CD4-positive, alpha-beta T cell treated with Interleukin-15 for 1 hour (primary cell): Measurements from ENCODE around the gene CERS3.
"Not testable (repeated sequence)": the region's sequence is repeated elsewhere in the genome, so short reads cannot be mapped to it uniquely, and the experiment has no call there.

Experiments used
- DNase-seq: peaks from one replicate; pipeline ENCODE4 v3.0.0-alpha.2; 2020

Gene CERS3

GRCh38 chr15:100463515-100463914, 65.2 kb downstream of the CERS3 start:
- DNase-seq = no peak

DNA sequence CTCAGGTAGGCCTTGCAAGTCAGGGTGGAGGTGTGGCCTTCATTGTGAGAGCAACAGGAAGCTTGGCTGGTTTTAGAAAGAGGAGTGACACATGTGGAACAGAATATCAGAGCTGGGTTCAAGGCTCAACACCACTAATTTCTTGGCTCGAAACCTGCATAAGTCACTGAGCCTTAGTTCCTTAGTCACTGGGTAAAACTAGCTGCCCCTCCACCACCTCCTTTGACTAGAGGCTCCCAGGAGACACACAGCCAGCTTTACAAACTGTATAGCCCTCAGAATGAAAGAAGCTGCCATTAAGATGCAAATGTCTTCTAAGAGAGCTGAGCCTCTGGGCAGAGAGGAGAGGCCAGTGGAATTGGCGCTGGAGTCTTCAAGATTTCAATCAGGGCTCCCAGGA, 67.7 kb downstream of the CERS3 start:
- DNase-seq = no peak

- DNase-seq = no peak
These were observed 71.5 kb downstream of the CERS3 start for GRCh38 chr15:100457201-100457600.

DNA sequence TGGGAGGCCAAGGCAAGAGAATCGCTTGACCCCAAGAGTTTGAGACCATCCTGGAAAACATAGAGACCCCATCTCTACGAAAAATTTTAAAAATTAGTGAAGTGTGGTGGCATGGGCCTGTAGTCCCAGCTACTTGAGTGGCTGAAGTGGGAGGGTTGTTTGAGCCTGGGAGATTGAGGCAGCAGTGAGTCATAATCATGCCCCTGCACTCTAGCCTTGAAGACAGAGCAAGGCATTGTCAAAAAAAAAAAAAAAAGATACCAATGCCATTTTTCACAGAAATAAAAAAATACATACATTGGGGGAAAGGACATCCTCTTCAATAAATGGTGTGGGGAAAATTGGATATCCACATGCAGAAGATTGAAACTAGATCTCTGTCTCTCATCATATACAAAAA, 74.6 kb downstream of the CERS3 start:
- DNase-seq = no peak

GRCh38 chr15:100448481-100448880, 80.3 kb downstream of the CERS3 start:
- no peak for DNase-seq

GRCh38 chr15:100441063-100441462, 87.7 kb downstream of the CERS3 start:
- not testable (repeated sequence) for DNase-seq

DNA sequence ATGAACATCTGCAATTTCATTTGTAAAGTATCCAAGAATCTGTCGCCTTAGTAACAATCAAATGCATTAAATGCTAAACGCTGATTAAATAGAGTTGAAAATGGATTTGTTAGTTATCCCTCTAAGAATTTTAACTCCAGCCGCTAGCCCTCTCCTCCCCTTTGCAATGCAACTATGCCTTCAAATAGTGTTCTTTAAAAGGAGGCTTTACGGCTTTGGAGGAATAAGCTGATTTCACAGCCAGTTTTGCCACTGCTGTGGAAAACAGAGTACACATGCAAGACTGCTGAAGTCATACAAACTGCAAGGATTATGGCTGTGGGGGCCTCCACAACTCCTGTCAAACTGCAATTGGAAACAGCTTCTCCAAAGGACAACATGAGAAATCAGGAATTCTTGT, 89.2 kb downstream of the CERS3 start:
- no peak for DNase-seq

- DNase-seq = no peak
These were observed 90.2 kb downstream of the CERS3 start for GRCh38 chr15:100438570-100438969.

- DNase-seq = no peak
These were observed 91.5 kb downstream of the CERS3 start for GRCh38 chr15:100437261-100437660.

DNA sequence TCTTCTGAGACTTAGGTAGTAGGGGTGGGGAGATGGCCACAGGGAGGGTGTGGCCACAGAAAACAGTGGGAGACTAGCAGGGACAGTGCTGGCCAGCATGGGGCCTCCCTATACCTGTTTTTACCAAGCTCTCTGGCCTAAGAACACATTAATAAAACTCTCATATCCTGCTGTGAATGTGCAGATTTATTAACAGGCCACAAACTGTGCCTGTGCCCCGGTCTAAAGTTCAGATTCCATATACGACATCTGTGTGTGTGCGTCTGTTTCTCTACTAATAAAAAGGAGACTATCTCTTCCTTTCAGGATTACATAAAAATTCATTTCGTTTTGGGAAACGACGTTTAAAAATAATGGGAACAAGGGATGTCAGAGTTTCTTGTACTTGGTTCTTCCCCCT, 94.2 kb downstream of the CERS3 start:
- DNase-seq = no peak

GRCh38 chr15:100434038-100434437, 94.7 kb downstream of the CERS3 start:
- DNase-seq = no peak

- DNase-seq = no peak
These were observed 95.4 kb downstream of the CERS3 start for GRCh38 chr15:100433304-100433703.

DNA sequence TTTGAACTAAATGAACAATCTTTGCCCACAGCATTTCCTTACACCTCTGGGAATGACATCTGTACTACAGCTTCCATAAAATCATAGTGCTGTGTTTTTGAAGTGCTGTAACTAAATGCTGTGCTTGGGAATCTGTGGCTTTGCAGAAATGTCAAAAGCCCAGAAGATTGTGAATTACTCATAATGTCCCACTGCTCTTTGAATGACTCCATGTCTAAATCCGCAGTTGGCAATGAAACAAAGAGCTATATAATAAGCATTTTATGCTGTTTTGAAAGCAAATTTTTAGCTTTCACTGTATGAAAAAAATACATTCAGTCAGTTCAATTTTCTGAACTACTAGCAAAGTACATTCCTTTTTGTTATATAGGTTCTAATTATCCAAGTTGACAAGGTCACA, 98.3 kb downstream of the CERS3 start:
- DNase-seq = no peak

GRCh38 chr15:100429116-100429728, 99.5 kb downstream of the CERS3 start:
- DNase-seq = no peak

GRCh38 chr15:100426937-100427336, 101.8 kb downstream of the CERS3 start:
- no peak for DNase-seq

DNA sequence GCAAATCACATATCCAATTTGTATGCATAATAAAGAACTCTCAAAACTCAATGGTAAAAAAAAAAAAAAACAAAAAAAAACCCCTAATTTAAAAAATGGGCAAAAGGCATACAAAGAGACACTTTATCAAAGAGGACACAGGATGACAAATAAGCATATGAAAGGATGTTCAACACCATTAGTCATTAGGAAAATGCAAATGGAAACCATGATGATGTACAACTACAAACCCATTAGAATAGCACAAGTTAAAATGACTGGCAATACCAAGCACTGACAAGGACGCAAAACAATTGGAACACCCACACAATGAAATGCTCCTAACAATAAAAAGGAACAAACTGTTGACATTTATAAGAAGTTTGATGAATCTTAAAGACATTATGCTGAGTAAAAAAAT, 123.6 kb downstream of the CERS3 start:
- DNase-seq = no peak

- no peak for DNase-seq
These were observed 127.8 kb downstream of the CERS3 start for GRCh38 chr15:100400996-100401395.

GRCh38 chr15:100394736-100395440, 133.9 kb downstream of the CERS3 start:
- no peak for DNase-seq

DNA sequence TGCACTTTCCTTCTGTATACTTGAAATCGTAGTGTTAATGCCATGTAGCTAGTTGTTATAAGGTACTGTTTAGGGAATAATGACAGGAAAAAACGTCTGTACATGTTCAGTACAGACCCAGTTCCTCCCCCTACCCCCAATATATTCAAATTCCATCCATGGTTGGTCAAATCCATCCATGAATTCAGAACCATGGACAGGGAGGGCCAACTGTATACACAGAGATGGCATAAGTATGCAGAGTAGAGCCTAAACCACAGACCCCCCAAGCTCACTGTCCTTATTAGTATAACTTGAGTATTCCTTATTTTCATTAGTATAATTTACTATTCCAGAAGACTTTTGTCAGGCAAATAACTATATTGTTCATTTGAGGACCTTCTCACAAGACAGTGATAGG, 135.7 kb downstream of the CERS3 start:
- DNase-seq = no peak

- no peak for DNase-seq
These were observed 143.3 kb downstream of the CERS3 start for GRCh38 chr15:100385300-100386050.

GRCh38 chr15:100384108-100384410, 144.7 kb downstream of the CERS3 start:
- DNase-seq = no peak

DNA sequence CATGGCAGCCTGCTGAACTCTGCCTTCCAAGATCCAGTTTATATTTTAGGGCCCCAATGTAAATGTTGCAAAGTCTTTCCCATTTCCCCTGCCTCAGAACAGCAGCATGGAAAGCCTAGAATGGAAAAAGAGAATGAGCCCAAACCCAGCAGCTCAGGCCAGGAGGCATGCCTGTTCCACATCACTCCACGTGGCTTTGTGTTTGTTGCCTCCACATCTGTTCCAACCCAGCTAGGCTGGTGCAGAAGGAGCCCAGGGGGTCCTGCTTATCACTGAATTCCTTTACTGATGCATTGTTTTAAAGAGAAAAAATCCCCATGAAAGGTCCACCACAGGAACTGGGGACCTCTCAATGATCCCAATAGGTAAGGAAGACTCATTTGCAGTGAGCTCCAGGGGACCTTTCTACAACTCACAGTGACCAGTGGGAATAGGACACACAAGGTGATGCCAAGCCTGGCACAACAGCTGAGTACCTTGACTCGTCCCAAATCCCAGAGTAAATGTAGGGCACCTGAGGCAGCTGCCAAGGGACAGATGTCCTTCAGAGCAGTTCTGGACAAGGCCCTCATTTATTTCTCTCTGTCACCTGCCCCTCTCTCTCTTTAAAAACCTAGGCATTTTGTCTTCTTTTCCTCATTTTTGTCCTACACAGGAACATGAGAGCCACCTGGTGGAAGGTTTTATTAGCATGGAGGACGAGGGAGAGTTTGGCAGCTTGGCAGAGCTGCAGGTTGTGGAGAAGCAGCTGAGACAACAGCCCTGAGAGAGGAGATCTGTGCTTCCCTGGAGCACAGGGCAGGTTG, 145.2 kb downstream of the CERS3 start:
- no peak for DNase-seq

DNA sequence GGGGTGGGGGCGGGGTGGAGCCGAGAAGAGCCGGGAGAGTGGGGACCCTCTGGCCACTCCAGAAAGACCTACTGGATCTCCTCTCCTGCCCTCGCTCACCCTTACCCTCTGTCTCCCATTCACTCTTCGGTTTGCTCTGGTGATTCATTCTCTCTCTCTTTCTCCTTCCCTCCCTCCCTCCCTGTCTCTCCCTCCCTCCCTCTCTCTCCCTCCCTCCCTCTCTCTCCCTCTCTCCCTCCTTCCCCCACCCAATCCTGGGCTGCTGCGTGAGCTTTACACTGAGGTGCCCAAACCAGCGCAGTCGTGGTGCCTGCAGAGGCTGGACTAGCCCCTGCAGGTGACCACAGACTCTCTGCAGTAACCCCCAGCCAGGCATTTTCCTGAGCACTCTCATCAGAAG, 154.8 kb downstream of the CERS3 start:
- DNase-seq = no peak
